ENCODE data around the gene TNFRSF19. TPM values are rescaled to one million over a fixed set of nuclear protein-coding genes. Genes with fewer than 3 reads are reported as not detected.
"Not testable (repeated sequence)": the region's sequence is repeated elsewhere in the genome, so short reads cannot be mapped to it uniquely, and the experiment has no call there.

TNFRSF19 gene
- total RNA-seq, 1 donor from 2014 or later = 1.5 TPM

- no peak for DNase-seq (ENCODE audit: low spot score)
These were observed 82.9 kb downstream of the TNFRSF19 start for GRCh38 chr13:23652909-23653726.

- no peak for DNase-seq (ENCODE audit: low spot score)
These were observed 84.2 kb downstream of the TNFRSF19 start for GRCh38 chr13:23654111-23655110.

DNA sequence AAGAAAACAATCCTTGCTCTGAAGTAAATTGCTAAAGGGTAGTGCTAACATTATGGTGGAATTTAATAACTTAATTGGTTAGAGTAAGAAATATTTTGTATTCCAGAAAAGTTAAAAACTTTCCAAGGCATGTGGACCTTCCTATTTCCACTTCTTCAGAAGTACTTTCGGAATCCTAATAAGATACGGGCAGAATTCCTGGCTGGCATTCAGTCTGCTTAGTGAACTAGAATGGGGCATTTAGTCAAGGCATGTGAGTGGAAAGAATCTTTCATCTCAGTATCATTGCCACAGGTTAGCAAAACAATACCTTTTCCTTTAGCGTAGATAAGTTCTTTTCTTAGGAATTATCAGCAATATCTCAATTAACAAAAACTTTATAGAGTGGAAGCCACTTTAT is 85.1 kb downstream of the TNFRSF19 start:
- no peak for DNase-seq (ENCODE audit: low spot score)

- no peak for DNase-seq (ENCODE audit: low spot score)
These were observed 86.6 kb downstream of the TNFRSF19 start for GRCh38 chr13:23656637-23657371.

- no peak for DNase-seq (ENCODE audit: low spot score)
These were observed 88.8 kb downstream of the TNFRSF19 start for GRCh38 chr13:23658929-23659541.

DNA sequence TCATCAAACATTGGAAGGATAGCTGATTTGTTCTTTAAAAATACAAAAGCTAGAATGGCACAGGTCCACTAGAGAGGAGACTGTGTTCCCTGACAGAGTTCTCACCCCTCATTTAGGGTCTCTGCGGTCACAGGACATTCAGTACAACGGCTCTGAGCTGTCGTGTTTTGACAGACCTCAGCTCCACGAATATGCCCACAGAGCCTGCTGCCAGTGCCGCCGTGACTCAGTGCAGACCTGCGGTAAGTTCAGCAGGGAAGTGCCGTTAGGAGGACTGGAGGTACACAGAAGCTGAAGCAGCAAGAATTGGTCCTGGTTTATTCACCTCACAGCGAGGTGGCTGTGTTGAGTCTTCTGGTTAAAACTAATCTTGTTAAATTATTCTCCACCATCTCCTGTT is 90.0 kb downstream of the TNFRSF19 start:
- no peak for DNase-seq (ENCODE audit: low spot score)

DNA sequence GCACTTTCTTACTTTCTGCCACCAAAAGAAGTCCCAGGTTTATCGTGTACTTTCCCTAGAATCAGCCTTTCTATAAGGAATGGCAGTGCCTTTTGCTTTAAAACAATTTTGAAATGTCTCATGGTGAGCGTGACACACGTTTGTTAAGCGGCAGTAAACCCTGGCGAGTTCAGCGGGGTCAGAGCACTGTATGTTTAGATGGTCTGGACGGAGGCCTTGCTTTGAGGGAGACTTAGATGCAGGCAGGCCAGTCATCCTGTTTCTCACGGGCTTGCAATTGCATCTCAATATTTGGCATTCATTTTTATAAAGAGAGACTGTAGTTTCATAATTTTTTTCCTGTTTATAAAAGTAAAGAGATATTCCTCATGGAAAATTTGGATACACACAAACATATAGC is 96.4 kb downstream of the TNFRSF19 start:
- no peak for DNase-seq (ENCODE audit: low spot score)

GRCh38 chr13:23667750-23668149 is 97.5 kb downstream of the TNFRSF19 start:
- DNase-seq (ENCODE audit: low spot score) = no peak

GRCh38 chr13:23668562-23668961 is 98.3 kb downstream of the TNFRSF19 start:
- DNase-seq (ENCODE audit: low spot score) = no peak

GRCh38 chr13:23670793-23671192 is 100.6 kb downstream of the TNFRSF19 start:
- no peak for DNase-seq (ENCODE audit: low spot score)

DNA sequence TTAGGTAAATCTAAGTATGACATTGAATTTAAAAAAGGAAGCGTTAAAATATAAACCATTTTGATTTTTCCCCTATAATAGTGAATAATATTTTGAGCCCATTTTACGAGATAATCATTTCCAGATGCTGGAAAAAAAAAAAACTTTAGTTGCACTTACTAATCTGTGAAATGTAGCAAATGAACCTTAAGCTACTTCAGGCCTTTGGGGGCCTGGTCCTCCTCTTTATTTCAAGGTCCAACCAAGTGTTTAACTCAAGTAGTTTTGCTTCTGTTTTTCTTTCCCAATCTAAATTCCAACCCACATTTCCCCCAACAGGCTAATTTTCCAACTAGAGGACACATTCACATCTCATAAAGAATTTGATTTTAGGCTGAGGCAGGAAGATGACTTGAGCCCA is 101.2 kb downstream of the TNFRSF19 start:
- no peak for DNase-seq (ENCODE audit: low spot score)

GRCh38 chr13:23671897-23672296 is 101.7 kb downstream of the TNFRSF19 start:
- no peak for DNase-seq (ENCODE audit: low spot score)

DNA sequence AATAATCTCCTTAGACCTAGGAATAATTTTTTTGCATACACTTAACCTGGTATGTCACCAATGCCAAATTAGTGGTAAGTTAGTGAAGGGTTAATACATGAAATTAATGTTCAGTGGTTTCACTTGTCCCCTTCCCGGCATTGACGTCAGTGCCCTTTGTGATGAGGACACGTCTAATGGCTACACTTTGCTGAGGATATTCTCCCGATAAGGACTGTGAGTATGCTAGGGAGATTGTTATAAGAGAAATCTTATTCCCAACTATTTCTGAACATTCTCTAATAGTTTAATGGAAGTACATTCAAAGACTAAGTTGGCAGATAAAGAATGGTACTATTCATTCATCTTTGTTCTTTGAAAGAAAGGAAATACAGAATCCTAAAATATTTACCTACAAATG is 102.4 kb downstream of the TNFRSF19 start:
- DNase-seq (ENCODE audit: low spot score) = no peak

DNA sequence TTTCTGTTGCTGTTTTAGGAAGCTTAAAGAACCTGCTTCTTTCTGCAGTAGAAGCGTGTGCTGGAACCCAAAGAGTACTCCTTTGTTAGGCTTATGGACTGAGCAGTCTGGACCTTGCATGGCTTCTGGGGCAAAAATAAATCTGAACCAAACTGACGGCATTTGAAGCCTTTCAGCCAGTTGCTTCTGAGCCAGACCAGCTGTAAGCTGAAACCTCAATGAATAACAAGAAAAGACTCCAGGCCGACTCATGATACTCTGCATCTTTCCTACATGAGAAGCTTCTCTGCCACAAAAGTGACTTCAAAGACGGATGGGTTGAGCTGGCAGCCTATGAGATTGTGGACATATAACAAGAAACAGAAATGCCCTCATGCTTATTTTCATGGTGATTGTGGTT is 103.1 kb downstream of the TNFRSF19 start:
- no peak for DNase-seq (ENCODE audit: low spot score)

DNA sequence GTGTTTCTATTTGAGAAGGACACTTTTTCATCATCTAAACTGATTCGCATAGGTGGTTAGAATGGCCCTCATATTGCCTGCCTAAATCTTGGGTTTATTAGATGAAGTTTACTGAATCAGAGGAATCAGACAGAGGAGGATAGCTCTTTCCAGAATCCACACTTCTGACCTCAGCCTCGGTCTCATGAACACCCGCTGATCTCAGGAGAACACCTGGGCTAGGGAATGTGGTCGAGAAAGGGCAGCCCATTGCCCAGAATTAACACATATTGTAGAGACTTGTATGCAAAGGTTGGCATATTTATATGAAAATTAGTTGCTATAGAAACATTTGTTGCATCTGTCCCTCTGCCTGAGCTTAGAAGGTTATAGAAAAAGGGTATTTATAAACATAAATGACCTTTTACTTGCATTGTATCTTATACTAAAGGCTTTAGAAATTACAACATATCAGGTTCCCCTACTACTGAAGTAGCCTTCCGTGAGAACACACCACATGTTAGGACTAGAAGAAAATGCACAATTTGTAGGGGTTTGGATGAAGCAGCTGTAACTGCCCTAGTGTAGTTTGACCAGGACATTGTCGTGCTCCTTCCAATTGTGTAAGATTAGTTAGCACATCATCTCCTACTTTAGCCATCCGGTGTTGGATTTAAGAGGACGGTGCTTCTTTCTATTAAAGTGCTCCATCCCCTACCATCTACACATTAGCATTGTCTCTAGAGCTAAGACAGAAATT is 103.8 kb downstream of the TNFRSF19 start:
- no peak for DNase-seq (ENCODE audit: low spot score)

DNA sequence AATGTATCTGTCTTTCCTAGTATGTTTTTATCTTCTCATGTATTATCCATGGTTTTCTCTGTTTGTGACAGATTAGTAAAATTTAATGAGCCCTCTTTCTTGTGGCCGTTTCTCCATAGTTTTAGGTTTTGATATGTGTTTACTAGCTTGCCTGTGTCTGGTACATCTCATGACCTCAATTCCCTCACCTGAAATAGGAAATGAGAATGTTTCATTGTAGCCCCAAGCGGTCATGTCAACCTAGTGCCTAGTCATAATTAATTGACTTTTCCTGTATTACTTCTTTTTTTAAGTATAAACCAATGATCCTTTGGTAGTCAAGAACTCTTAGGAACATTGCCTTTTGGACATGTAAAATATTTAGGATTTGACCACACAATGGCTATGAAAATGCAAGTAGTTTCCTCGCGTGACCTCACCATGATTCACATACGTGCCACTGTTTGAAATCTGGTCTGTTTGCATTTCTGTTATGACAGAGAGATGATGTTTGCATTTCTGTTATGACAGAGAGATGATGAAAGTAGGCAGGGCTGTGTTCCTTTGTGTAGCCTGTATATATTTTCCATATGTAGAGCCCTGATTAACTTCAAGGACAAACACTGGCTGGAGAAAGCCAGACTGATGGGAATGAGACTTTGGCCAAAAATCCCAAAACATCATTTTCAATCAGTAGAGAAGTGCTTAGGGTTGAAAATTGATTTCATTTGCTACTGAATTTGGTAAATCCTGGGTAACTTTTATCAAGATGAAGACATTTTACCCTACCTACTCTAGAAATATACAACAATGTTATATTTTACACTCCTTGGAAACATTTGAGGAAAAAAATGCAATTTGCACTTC is 104.8 kb downstream of the TNFRSF19 start:
- no peak for DNase-seq (ENCODE audit: low spot score)

GRCh38 chr13:23677679-23678288 is 107.6 kb downstream of the TNFRSF19 start:
- not testable (repeated sequence) for DNase-seq (ENCODE audit: low spot score)

DNA sequence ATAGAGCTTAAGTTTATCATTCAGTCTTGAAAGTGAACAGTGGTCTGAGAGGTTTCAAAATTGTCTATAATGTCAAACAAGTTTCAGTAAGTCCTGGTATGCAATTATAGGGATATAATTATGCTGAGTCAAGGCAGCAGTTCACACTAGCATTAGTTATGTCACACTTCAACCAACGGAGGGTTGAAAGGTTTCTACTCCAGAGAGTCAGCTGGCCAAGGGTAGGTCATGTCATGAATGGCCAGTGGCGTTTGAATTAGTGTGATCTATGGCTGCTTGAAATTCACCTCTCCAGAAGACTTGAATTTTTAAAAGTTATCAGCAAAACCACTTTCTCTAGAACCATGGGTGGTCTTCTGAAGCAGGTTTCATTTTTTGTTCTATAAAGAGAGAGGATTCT is 108.6 kb downstream of the TNFRSF19 start:
- DNase-seq (ENCODE audit: low spot score) = no peak

DNA sequence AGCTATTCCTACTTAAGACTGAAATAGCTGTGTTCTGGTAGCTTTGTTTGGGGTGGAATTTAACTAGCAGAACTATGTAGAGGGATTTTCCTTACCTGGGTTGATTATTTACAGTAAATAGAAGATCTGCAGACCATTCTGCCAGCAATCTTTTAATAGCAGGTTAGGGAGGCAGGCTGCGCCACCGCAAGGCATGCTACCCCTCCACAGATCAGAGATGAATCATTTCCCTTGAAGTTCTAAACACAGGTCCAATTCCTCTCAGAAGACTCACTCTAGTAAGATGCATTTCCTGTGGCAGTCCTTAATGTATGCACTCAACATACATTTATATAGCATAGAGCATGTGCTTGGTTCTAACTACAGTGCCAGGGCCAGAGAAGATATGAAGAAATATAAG is 109.0 kb downstream of the TNFRSF19 start:
- DNase-seq (ENCODE audit: low spot score) = no peak

All from mesenteric fat pad (tissue), 1 donor.